GM21619 (cell line): Measurements from ENCODE around the gene POFUT2.

Experiments used
- ATAC-seq: cut with Tn5 transposase; IDR thresholded peaks from one replicate; pipeline ENCODE4 v1.9.1; 2021; ENCODE audit not compliant: unreplicated experiment

POFUT2 gene

DNA sequence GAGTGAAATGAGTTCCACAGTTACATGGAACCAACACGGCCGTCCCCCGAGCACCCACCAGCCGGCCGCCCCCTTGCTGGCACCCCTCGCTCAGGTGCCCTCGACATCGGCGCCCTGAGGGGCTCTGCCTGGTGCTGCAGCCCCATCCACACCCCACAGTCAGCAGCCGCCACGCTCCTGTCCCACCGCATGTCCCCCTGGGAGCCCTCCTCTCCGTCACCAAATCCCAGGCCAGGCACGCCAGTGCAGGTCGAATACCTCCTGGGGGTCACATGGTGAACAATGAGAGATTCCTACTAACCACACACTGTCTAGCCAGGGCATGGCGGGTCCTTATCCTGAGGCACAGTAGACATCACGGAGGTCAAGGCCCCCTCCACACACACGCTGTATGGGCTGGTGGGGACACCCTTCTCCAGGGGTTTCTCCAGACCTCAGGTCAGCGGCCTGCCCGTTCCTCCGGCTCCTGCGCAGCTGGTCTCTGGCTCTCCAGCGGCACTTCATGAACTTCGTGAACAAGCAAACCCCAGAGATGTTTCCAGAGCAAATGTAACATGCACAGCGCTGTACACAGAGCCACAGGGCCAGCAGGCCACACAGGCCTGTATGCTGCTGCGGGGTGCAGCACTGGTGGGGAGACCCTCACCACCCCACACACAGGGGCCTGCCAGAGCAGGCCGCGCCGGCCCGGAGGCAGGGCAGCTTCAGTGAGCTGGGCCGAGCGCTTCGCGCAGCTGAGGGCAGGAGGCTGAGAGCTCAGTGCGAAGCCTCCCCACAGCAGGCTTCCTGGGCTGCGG lies 21.8 kb downstream of the POFUT2 start:
- no peak for ATAC-seq

GRCh38 chr21:45264912-45265515 lies 22.7 kb downstream of the POFUT2 start:
- no peak for ATAC-seq

DNA sequence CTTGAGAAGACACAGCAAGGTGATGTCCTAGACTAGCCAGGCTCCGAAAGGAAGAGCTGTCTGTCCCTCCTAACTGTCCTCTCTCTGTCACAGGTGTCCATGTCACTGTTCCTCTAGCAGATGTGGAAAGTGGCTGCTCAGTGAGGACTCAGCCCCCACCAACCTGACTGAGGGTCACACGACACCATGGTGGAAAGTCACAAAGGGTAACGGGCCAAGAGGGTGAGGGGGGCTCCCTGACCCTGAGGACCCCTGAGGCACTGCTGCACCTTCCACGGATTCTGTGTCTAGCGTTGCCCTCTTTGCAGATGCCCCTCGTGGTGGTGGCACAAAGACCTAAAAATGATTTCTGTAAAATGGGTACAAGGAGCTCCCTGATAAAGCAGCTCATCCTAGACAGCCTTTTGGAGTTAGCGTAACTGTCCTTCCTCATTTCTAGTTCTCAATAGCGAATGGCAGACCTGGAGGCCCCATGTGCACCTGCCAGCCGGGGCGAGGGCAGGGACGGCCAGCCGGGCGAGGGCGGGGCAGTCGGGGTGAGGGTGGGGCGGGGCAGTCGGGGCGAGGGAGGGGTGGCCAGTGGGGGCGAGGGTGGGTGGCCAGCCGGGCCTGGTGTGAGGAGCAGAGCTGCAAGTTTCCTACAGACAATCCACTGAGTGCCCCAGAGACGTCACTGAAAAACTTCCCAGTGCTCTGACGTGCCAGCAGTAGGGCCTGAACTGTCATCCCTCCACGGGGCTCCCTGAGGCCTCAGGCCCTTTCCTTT lies 23.4 kb downstream of the POFUT2 start:
- no peak for ATAC-seq

DNA sequence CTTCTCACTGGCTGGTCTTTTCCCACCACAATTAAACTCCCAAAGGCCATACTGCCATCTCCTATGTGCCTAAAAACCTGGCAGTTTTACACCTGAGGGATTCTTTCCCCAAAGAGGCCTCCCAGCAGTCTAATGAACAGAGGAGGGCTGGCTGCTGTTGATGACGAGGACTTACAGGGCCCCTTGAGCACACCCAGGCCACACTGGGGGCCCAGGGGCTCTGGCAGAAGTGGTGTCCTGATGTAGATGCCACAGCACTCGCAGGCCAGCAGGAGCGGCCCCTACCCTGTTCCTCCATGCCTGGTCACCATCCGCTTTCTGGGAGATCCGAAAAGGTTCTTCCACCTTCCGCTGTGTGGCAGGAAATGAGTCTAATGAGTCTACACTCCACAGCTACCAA lies 24.2 kb downstream of the POFUT2 start:
- ATAC-seq = no peak

DNA sequence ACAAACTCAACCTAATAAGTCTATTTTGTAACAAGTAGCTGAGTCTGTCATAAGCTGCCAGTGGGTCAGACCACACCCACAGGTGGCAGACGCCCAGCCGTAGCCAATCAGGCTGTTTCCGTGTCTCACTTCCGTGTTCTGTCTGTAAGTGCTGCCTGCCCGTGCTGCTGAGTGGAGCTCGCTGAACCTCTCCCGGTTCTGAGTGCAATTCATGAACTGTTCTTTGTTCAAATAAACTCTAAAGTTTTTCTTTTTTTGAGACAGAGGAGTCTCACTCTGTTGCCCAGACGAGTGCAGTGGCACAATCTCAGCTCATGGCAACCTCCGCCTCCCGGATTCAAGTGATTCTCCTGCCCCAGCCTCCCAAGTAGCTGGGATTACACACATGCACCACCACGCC lies 25.1 kb downstream of the POFUT2 start:
- ATAC-seq = no peak

DNA sequence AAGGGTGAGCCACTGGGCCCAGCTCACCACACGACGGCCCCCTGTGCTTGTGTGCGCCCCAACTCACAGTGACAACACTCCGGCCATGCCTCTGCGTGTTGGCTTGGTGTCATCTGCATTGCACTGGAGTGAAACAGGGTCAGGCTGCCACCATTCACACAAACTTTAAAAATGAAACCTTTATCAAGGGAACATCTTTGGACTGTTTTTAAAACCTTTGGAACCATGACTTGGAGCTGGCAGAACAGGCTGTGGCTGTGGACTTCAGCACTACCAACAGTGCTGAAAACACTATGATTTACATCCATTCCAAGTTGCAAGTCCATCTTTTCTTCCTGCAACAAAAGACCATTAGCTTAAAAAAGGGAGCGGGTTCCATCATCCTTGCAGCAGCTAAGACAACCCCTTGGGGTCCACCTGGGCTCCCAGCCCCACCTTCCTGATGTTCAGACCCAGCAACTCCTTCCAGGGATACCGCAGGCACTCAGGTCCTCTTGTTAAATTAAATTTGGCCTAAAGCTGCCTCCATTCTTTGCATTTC lies 25.6 kb downstream of the POFUT2 start:
- no peak for ATAC-seq

- no peak for ATAC-seq
Measured at GRCh38 chr21:45261093-45261492, 26.6 kb downstream of the POFUT2 start.

GRCh38 chr21:45260191-45260825 lies 27.4 kb downstream of the POFUT2 start:
- ATAC-seq = no peak

GRCh38 chr21:45259206-45259840 lies 28.4 kb downstream of the POFUT2 start:
- ATAC-seq = no peak

- no peak for ATAC-seq
Measured at GRCh38 chr21:45258466-45258865, 29.2 kb downstream of the POFUT2 start.

DNA sequence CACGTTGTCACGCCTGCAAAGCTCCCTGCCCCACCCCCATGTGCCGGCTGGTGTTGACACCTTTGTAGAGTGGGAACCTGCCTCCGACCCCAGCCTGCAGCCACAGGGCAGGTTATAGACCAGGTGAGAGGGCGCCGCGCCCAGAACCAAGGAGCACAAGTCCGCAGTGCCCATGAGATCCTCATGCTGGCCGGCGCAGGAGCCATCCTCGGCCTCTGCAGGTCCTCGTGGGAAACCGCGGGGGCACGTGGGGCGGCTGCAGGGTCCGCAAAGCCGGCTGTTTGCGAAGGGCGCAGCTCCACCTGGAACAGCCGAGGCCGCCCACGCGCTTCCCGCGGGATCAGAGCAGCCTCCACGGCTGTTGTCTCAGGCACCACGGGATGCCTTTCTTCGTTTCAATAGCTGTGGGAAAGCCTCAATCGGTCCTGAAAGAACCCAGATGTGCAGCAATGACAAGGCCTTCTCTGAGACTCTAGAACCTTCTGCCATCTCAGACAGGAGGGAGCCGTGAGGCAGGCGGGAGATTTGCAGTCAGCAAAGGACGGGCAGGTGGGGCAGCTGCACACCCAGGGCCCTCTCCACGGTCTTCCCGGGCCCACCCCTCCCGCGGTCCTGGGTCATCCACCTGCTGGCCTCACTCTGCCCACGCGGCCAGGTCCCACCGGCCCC lies 29.9 kb downstream of the POFUT2 start:
- ATAC-seq = no peak

GRCh38 chr21:45256912-45257672 lies 30.6 kb downstream of the POFUT2 start:
- ATAC-seq = no peak

GRCh38 chr21:45256021-45256911 lies 31.4 kb downstream of the POFUT2 start:
- no peak for ATAC-seq

GRCh38 chr21:45255381-45256020 lies 32.2 kb downstream of the POFUT2 start:
- ATAC-seq = no peak

- ATAC-seq = no peak
Measured at GRCh38 chr21:45254460-45254930, 33.2 kb downstream of the POFUT2 start.

- ATAC-seq = no peak
Measured at GRCh38 chr21:45253633-45254459, 33.8 kb downstream of the POFUT2 start.

- no peak for ATAC-seq
Measured at GRCh38 chr21:45253180-45253579, 34.5 kb downstream of the POFUT2 start.
